ENCODE results near the gene SCUBE1. TPM values are rescaled to one million over a fixed set of nuclear protein-coding genes. Genes with fewer than 3 reads are reported as not detected.

Gene SCUBE1
- polyA plus RNA-seq, 3 donors, result 6.6 to 8.1 (median 7.0) TPM

GRCh38 chr22:43330178-43331068 is 12.7 kb downstream of the SCUBE1 start:
- DNase-seq (ENCODE audit: low read depth in 3 of 3, low spot score in 2 of 3), result peak in 1 of 3 donors; percentile 38

- no peak for DNase-seq (ENCODE audit: low read depth in 3 of 3, low spot score in 2 of 3)
These were observed 14.1 kb downstream of the SCUBE1 start for GRCh38 chr22:43329061-43329460.

GRCh38 chr22:43327157-43327438 is 16.1 kb downstream of the SCUBE1 start:
- DNase-seq (ENCODE audit: low read depth in 3 of 3, low spot score in 2 of 3), result no peak

- DNase-seq (ENCODE audit: low read depth in 3 of 3, low spot score in 2 of 3), result no peak
These were observed 16.6 kb downstream of the SCUBE1 start for GRCh38 chr22:43326331-43327156.

GRCh38 chr22:43325176-43325575 is 18.0 kb downstream of the SCUBE1 start:
- no peak for DNase-seq (ENCODE audit: low read depth in 3 of 3, low spot score in 2 of 3)

GRCh38 chr22:43320943-43321900 is 21.9 kb downstream of the SCUBE1 start:
- DNase-seq (ENCODE audit: low read depth in 3 of 3, low spot score in 2 of 3), result no peak

- no peak for DNase-seq (ENCODE audit: low read depth in 3 of 3, low spot score in 2 of 3)
These were observed 23.3 kb downstream of the SCUBE1 start for GRCh38 chr22:43319661-43320486.

GRCh38 chr22:43317239-43317638 is 25.9 kb downstream of the SCUBE1 start:
- no peak for DNase-seq (ENCODE audit: low read depth in 3 of 3, low spot score in 2 of 3)

- DNase-seq (ENCODE audit: low read depth in 3 of 3, low spot score in 2 of 3), result no peak
These were observed 27.4 kb downstream of the SCUBE1 start for GRCh38 chr22:43315687-43316217.

GRCh38 chr22:43314611-43315010 is 28.6 kb downstream of the SCUBE1 start:
- DNase-seq (ENCODE audit: low read depth in 3 of 3, low spot score in 2 of 3), result no peak

- DNase-seq (ENCODE audit: low read depth in 3 of 3, low spot score in 2 of 3), result no peak
These were observed 29.2 kb downstream of the SCUBE1 start for GRCh38 chr22:43313890-43314474.

GRCh38 chr22:43313244-43313889 is 29.8 kb downstream of the SCUBE1 start:
- no peak for DNase-seq (ENCODE audit: low read depth in 3 of 3, low spot score in 2 of 3)

GRCh38 chr22:43312608-43313007 is 30.6 kb downstream of the SCUBE1 start:
- DNase-seq (ENCODE audit: low read depth in 3 of 3, low spot score in 2 of 3), result no peak

- DNase-seq (ENCODE audit: low read depth in 3 of 3, low spot score in 2 of 3), result no peak
These were observed 32.4 kb downstream of the SCUBE1 start for GRCh38 chr22:43310798-43311197.

GRCh38 chr22:43310311-43310710 is 32.9 kb downstream of the SCUBE1 start:
- no peak for DNase-seq (ENCODE audit: low read depth in 3 of 3, low spot score in 2 of 3)

- no peak for DNase-seq (ENCODE audit: low read depth in 3 of 3, low spot score in 2 of 3)
These were observed 34.3 kb downstream of the SCUBE1 start for GRCh38 chr22:43308836-43309235.

GRCh38 chr22:43308060-43308830 is 34.9 kb downstream of the SCUBE1 start:
- DNase-seq (ENCODE audit: low read depth in 3 of 3, low spot score in 2 of 3), result no peak

GRCh38 chr22:43305806-43306205 is 37.4 kb downstream of the SCUBE1 start:
- no peak for DNase-seq (ENCODE audit: low read depth in 3 of 3, low spot score in 2 of 3)

Data from right renal cortex interstitium (tissue), 3 donors.